ENCODE data around the gene ARID4B.
"Not testable (repeated sequence)": the region's sequence is repeated elsewhere in the genome, so short reads cannot be mapped to it uniquely, and the experiment has no call there.

The ARID4B gene

DNA sequence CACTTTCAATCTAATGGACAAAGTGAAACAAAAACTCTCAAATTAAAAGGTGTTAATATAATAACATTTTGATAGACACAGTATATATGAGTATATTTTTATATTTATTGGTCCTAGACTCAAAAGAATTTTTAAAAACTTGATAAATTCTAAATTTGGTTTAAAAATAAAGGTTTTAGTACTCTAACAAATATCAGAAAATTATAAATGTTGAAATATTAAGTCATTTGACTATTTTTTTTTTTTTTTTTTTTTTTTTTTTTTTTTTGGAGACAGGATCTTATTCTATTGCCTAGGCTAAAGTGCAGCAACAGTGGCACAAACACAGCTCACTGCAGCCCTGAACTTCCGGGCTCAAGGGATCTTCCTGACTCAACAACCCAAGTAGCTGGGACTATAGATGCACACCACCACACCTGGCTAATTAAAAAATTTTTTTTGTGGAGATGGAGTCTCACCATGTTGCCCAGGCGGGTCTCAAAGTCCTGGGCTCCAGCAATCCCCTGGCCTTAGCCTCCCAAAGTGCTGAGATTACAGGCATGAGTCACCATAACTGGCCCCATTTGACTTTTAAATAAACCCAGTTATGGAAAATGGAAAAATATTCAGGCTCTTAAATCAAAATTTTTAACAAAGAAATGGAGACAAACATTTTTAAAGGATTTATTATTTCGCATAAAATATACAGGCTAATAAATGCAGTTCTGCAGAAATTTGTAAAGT, 106.2 kb downstream of the ARID4B start:
- DNase-seq = no peak

- DNase-seq = no peak
Observed at GRCh38 chr1:235215453-235215852, 112.5 kb downstream of the ARID4B start.

DNA sequence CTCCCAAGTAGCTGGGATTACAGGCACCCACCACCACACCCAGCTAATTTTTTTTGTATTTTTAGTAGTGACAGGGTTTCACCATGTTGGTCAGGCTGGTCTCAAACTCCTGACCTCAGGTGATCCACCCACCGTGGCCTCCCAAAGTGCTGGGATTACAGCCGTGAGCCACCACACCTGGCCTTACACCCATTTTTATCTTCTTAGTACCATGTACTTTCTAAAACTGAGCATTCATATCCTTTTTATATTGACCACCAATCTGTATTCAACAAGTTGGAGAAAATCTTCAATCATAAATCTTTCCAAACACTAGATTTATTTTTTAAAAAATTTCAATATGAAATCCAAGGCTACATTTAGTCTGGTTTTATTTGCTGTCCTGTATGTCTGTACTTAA, 113.0 kb downstream of the ARID4B start:
- DNase-seq = not testable (repeated sequence)

DNA sequence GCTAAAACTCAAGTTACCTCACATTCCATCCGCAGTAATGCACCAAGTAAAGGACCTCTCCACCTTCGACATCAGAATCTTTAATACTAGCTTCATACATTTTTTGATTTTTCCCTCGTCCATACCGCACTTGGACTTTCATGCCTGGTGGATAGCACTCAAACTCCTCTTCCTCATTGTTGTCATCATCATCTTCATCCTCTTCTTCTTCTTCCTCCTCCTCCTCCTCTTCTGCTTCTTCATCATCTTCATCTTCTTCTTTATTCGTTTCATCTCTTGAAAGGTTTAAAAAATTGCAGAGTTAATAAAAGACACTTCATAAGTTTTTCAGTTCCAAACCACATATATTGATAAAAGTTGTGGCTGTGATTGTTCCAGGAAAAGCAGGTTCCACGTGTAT, 114.2 kb downstream of the ARID4B start:
- no peak for DNase-seq

DNA sequence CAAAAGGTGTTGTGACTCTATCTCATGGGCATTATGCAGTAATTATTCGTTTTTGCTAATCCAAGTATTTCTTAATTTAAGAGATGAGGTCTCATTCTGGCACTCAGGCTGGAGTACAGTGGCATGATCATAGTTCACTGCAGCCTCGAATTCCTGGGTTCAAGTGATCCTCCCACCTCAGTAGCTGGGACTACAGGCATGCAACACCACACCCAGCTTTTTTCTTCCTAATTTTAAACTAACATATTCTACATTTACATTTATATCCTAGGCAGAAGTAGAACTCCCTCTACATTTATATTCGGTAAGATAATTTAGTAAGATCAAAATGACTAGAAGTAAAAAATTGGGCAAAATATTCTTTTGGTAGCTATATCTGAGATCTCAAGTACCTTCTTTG, 116.5 kb downstream of the ARID4B start:
- no peak for DNase-seq

DNA sequence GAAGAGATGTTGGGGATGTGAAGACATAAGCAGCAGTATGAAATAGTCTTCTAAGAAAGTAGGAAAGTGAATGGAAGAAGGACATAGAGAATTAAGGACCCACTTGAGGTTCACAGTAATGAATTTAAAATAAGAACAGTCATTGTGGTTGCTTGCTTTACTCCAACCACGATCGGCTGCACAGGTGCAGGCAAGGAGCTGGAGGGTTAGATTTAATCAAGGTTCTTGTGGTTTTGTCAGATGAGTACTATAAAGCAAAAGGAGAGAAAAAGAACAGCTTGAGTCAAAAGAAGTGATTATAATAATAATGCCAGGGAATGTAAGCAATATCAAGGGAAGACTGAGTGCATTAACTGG, 120.8 kb downstream of the ARID4B start:
- no peak for DNase-seq

DNA sequence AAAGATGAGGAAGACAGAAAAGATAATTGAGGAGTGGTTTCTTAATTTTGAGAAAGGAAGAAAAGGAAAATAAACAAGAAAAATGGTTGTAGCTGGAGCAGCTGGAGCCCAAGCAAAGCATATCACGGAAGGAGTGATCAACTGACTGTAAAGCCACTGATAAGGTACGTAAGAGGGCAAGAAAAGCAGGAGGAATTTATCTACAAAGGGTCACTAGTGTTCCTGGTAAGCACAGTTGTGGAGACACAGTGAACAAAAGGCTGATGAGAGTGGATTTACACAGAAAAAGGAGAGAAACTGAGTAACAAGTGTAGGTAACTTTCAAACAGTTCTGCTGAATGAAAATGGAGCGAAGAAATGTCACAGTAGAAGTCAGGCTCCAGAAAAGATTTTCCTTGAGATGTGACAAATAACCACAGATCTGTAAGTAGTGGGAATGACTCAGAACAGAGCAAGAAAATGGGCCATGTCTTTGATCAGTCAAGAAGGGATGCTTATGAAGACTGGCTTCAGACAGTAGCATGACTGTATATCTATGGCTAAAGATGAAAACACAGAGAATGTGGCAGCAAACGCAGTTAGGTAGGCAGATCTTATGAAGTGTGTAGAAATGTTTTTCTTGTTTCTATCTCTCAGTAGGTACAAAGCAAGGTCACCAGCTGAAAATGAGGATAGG, 121.3 kb downstream of the ARID4B start:
- no peak for DNase-seq

DNA sequence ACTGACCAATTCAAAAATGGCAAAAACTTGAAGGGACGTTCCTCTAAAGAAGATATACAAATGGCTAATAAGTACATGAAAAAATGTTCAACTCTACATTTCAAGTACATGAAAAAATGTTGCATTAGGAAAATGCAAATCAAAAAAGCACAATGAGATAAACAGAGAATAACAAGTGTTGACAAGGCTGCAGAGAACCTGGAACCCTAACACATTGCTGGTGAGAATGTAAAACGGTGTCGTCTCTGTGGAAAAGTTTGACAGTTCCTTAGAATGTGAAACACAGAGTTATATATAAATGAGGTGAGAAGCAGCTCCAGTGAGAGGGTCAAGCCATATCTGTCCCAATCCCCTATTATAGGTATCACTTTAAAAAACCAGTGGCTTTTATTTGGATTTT, 122.3 kb downstream of the ARID4B start:
- DNase-seq = no peak

- no peak for DNase-seq
Observed at GRCh38 chr1:235203428-235203827, 124.6 kb downstream of the ARID4B start.

GRCh38 chr1:235202447-235202846, 125.5 kb downstream of the ARID4B start:
- not testable (repeated sequence) for DNase-seq

GRCh38 chr1:235199441-235199840, 128.5 kb downstream of the ARID4B start:
- peak; percentile 8 for DNase-seq

DNA sequence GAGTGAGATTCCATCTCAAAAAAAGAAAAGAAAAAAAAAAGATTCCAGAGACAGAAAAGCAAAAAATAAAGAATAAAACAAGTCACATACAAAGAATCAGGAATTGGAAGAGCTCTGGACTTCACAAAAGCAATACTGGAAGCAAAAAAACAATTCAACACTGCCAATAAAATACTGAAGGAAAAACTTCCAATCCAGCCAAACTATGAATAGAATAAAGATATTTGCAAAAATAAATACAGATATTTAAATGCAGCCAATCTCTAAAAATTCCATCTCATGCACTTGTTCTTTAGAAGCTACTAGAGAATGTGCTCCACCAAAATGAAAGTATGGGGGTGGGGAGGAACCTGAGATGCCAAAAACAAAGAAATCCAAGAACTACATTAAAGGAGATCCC, 137.5 kb downstream of the ARID4B start:
- DNase-seq = no peak

- DNase-seq = no peak
Observed at GRCh38 chr1:235187316-235187715, 140.7 kb downstream of the ARID4B start.

GRCh38 chr1:235181561-235182245, 146.3 kb downstream of the ARID4B start:
- DNase-seq = no peak

DNA sequence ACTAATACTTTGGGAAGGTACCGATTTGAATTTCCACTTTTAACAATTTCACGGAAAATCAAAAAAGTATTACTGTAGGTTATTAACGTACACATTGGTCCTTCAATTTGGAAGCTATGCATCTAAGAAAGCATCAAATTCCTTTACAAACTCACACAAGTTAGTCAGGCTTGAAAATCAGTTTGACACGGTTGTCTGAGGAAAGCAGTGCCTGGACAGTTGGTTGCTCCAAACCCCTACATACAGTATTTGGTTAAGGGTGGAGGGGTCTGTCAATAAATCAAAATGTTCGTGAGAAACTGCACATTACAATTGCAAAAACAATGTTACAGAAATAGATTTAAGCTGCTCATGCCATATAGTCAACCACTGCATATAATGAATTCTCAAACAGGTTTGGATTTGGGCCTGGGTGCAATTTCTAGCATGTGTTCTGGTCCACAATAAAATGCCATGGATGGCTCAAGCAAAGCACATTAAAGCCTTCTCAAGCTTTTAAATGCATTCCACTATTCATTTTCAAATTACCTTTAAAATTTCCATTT, 147.0 kb downstream of the ARID4B start:
- no peak for DNase-seq

DNA sequence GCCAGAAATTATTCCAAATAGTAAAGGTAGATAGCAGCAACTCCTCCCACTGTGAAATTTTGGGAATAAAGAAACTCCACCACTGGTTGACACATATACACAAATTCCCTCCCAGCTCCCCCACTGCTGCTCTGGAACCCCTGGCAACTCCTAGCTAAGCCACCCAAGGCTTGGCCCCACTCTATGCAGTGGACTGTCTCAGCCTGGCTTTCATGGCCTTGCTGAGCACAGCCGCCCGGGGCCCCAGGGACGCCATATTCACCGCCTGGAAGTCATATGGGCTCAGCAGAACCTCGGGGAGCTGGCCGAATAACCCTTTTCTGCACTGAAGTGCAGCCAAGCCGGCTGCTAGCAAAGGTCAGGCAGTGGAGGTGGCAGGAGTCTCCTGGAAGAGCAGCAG, 151.5 kb downstream of the ARID4B start:
- no peak for DNase-seq

GRCh38 chr1:235169986-235170385, 158.0 kb downstream of the ARID4B start:
- no peak for DNase-seq

- no peak for DNase-seq
Observed at GRCh38 chr1:235168375-235168774, 159.6 kb downstream of the ARID4B start.

GRCh38 chr1:235161685-235162327, 166.2 kb downstream of the ARID4B start:
- DNase-seq = no peak

DNA sequence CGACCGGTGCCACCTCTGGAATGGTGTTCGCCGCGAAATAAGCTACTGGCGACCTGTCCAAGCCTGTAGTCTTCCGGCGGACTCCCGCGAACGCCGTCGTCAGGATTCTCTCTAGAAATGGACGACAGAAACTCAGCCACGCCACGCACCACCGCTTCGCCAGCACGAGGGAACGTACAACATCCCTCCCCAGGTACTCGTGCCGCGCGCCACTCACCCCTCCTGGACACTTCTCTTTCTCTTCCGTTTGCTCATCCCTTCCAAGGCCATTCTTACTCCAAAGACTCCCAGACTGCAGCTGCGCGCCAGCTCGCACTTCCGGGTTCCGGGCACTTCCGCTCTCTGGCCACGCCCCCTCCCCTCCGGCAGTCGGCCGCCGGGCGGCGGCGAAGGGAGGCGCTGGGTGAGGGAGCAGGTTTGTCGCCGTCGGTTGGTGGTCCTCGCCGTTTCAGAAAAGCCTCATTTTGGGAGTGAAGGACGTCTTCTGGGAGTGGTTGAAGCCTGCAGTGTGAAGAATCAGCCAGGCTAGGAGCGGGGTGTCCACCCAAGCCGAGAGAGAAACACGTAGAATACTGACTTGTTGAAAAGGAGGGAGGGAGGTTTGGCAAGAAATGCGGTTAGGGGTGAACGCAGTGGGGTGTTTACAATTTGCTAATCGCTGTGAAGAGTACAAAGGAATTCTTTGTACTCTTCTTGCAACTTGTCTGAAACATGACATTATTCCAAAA, 166.9 kb downstream of the ARID4B start, which contains the start of gene RBM34:
RBM34 (minus strand) TSS at position 294 of the 728 bp plus-strand sequence; CDS start at position 270, 24 bp downstream.
- peak; percentile 97 for DNase-seq

DNA sequence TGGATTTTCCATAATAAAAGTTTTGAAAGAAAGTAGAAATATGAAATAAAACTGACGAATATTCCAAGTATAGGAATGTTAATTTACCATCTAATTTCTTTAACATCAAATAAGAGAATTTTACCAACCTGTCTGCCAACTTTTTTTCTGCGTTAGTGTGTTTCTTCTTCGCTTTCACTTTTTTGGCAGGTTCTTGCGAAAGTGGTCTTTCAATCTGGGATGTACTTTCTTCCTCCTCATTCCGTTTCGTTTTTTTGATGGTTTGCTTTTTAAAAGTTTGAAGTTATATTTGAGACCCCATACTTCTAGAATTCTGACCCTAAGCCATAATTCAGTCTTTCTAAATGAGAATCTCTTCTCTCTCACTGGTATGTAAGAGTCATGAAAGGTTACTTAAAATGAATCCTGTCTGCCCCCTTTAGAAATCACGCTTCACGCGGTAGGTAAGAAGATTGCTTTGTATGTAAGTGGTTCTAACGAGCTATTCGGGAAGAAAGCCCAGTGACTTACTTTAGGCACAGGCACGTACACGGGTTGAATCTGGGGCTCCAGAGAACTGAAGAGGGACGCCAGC, 167.5 kb downstream of the ARID4B start:
- DNase-seq = no peak

- not testable (repeated sequence) for DNase-seq
Observed at GRCh38 chr1:235159930-235160329, 168.0 kb downstream of the ARID4B start.
